Neural crest cell (in vitro differentiated cells): ENCODE data around the gene YWHAB. TPM values are rescaled to one million over a fixed set of nuclear protein-coding genes. Genes with fewer than 3 reads are reported as not detected.
"Not testable (repeated sequence)": the region's sequence is repeated elsewhere in the genome, so short reads cannot be mapped to it uniquely, and the experiment has no call there.

ENCODE experiments used
- DNase-seq: peaks from one replicate; pipeline ENCODE4 v3.0.0; 2021; ENCODE audit warnings: low read depth, mixed read lengths, low spot score
- H3K27ac Mint-ChIP-seq: one replicate; pipeline ENCODE4 v1.8.0; 2021; ENCODE audit warnings: mild to moderate bottlenecking, mixed read lengths; ENCODE audit not compliant: unreplicated experiment
- H3K27me3 Mint-ChIP-seq: 2 replicates; pipeline ENCODE4 v1.8.0; 2021; ENCODE audit warnings: low read depth, mild to moderate bottlenecking, mixed read lengths
- H3K36me3 Mint-ChIP-seq: 2 replicates; pipeline ENCODE4 v1.8.0; 2021; ENCODE audit warnings: low read depth, mild to moderate bottlenecking, mixed read lengths
- H3K4me1 Mint-ChIP-seq: 2 replicates; pipeline ENCODE4 v1.8.0; 2021; ENCODE audit warnings: mixed read lengths
- H3K4me3 Mint-ChIP-seq: one replicate; pipeline ENCODE4 v1.8.0; 2021; ENCODE audit warnings: mild to moderate bottlenecking, mixed read lengths
- H3K9me3 Mint-ChIP-seq: 2 replicates; pipeline ENCODE4 v1.8.0; 2021; ENCODE audit warnings: mixed read lengths
- CTCF ChIP-seq: fragments of 200-600 bp; sonication (generic); conservative IDR thresholded peaks from 2 replicates; pipeline ENCODE4 v1.5.0; 2021; ENCODE audit warnings: antibody characterized with exemption, mild to moderate bottlenecking
- total RNA-seq: library from RNA; stranded (reverse); gene quantifications from 2 replicates; pipeline ENCODE4 v1.2.1, GENCODE V29; 2021

The YWHAB gene
- total RNA-seq, 1 donor from 2014 or later: 168 TPM

DNA sequence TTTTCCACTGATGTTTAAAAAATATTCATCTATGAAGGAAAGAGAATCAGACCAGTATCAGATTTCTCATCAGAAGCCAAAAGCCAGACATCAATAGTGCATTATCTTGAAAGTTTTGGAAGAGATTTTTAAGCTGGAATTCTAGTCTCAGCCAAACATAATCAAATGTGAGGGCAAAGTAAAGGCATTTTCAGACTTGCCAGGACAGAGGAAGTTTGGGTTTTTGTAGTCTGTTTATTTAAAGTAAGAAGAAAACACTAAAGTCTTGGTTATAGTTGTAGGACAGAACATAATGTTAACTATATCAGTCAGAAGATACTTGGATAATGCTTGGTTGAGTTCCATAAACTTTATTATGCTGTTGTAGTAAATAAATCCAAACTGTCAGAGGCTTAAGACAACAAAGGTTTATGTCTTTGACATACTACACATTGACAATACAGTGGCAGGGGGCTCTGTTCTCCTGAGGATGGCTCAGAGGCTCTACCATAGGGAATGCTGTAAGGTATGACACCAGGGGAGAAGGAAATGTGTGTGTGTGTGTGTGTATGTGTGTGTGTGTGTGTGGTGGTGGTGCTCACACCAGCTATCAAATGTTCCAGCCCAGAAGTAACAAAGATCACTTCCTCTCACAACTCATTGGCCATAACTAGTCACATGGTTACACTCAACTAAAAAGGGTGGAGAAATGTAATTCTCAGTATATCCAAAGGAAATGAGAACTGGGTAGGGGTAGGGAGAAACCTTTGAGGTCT, 26.7 kb upstream of the YWHAB start:
- Mint-ChIP-seq H3K4me1 (peaks cover 9% of the 10 kb centered on the region), H3K36me3 (no peaks in the 10 kb centered on the region), H3K27ac (no peak overlapping the region), H3K4me3 (no peak overlapping the region), H3K27me3 (no peaks in the 10 kb centered on the region), H3K9me3 (peaks cover 5% of the 10 kb centered on the region)
- no peak for DNase-seq
- no peak for TF ChIP-seq CTCF

DNA sequence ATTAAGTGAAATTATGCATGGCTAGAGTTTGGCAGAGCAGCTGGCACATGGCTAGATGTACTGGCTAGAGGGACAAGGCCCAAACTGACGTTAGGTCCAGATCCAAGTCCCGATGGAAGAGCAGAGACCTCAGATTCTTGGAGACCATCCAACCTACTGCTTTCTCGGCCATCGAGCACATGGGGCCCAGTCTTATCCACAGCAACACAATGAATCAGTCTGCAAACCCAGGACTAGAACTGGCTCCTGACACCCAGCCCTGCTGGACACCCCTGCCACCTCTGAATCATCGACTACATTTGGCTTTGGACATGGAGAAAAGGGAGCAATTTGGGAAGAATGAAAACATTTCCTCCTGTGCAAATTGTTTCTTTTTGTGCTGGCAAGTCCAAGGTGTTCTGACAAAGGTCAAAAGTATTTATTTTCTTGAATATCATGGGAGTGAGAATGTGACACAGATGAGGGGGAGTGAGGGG, 23.9 kb upstream of the YWHAB start:
- Mint-ChIP-seq H3K36me3 (no peaks in the 10 kb centered on the region), H3K27ac (peak overlapping the region; percentile 53), H3K4me3 (no peak overlapping the region), H3K4me1 (peaks cover 14% of the 10 kb centered on the region), H3K9me3 (no peaks in the 10 kb centered on the region), H3K27me3 (peaks cover 8% of the 10 kb centered on the region)
- no peak for DNase-seq
- TF ChIP-seq CTCF: no peak

DNA sequence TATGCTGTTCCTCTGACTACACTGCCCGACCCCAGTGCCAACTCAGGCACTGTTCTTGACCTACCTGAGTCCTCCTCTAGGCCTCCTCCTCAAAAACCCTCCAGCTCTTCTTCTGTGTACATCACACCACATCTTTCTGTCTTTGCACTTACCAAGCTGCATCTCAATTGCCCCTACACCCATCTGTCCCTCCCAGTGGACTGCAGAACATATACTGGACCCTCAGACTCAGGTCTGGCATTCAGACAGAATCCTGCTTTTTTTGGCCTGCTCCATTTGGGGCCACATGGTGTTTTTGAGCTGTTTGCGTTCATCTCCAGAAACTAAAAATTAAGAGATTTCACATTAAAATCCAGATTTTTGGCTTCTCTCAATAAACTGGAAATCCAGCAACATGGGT, 23.2 kb upstream of the YWHAB start:
- Mint-ChIP-seq H3K4me1 (peaks cover 14% of the 10 kb centered on the region), H3K27ac (peak overlapping the region; percentile 79), H3K36me3 (no peaks in the 10 kb centered on the region), H3K9me3 (no peaks in the 10 kb centered on the region), H3K27me3 (peaks cover 14% of the 10 kb centered on the region), H3K4me3 (no peak overlapping the region)
- DNase-seq: no peak
- TF ChIP-seq CTCF: no peak

DNA sequence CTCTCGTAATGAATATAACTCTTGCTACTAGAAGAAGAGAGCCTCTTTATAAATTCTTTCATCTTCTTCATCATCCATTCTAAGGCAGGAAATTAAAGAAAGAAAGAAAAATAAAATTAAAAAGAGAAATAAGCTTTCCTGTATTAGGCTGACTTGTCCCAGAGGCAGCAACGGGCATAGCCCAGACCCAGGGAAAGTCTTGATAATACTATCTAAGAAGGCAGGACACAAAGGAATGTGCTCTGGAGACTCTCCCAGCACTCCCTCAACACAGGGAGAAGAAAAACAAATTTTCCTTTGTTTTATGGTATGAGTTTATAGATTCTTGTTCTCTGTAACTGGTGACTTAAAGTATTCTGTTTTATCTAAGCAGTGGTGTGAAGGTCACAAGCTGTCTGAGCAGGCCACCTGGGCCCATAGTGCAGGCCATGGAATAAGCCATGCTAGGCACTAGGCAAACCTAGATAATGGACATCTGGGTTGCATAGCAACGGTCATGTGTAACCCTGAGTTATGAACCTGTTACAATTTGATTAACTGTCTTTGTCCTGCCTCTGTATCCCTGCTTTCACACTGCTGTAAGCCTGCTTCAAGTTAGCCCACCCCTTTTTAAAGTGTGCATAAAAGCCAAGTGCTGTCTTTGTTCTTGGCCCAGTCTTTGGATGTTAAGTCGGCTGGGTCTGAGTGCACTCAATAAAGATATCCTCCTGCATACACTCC, 22.0 kb upstream of the YWHAB start:
- DNase-seq, H3K9me3 Mint-ChIP-seq, H3K4me3 Mint-ChIP-seq, H3K36me3 Mint-ChIP-seq, H3K27ac Mint-ChIP-seq: not testable (repeated sequence)
- Mint-ChIP-seq H3K4me1 (peaks cover 14% of the 10 kb centered on the region), H3K27me3 (peaks cover 24% of the 10 kb centered on the region)

GRCh38 chr20:44864493-44864892, 21.0 kb upstream of the YWHAB start:
- peaks cover 30% of the 10 kb centered on the region for H3K27me3 Mint-ChIP-seq
- H3K27ac Mint-ChIP-seq, H3K9me3 Mint-ChIP-seq, H3K36me3 Mint-ChIP-seq, H3K4me3 Mint-ChIP-seq, DNase-seq: not testable (repeated sequence)
- peaks cover 14% of the 10 kb centered on the region for H3K4me1 Mint-ChIP-seq

DNA sequence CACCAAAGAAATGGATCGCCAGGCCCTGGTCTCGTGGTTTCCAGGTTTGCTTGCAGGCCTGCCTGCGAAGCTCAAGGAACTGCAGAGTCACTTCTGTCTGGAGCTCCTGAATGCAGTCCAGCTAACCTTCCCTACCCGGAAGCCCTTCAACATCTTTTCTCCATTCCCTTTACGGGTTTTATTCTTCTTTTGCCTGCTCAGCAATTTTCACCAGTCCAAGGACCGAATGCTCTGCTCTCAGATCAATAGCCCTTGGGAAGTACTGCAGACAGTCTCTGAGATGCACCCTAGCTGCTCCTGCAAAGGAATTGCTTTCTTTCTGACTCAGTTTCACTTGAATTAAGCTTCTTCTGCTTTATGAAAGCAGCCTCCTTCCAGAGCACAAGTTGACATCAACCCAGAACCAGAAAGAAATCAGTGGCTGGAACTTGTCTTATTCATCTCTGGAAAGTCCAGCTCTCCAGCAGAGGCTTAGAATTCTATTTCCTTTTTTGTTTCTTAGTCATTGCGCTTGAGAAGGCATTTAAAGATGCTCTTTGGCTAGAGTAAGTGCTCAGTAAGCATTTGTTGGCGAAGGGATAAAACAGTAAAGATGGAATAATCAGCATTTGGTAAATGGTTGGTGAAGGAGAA, 18.7 kb upstream of the YWHAB start:
- no peaks in the 10 kb centered on the region for H3K9me3 Mint-ChIP-seq
- DNase-seq: no peak
- peaks cover 38% of the 10 kb centered on the region for H3K27me3 Mint-ChIP-seq
- H3K4me3 Mint-ChIP-seq: no peak overlapping the region
- no peak for TF ChIP-seq CTCF
- no peaks in the 10 kb centered on the region for H3K36me3 Mint-ChIP-seq
- H3K27ac Mint-ChIP-seq: no peak overlapping the region
- H3K4me1 Mint-ChIP-seq: peaks cover 14% of the 10 kb centered on the region
